ENCODE data around the gene YIF1A.
"Not testable (repeated sequence)": the region's sequence is repeated elsewhere in the genome, so short reads cannot be mapped to it uniquely, and the experiment has no call there.

YIF1A gene

GRCh38 chr11:66326261-66327111 lies 37.5 kb upstream of the YIF1A start:
- no peak for DNase-seq (ENCODE audit: low spot score)

- DNase-seq (ENCODE audit: low spot score), result no peak
These were observed 36.3 kb upstream of the YIF1A start for GRCh38 chr11:66325263-66325671.

DNA sequence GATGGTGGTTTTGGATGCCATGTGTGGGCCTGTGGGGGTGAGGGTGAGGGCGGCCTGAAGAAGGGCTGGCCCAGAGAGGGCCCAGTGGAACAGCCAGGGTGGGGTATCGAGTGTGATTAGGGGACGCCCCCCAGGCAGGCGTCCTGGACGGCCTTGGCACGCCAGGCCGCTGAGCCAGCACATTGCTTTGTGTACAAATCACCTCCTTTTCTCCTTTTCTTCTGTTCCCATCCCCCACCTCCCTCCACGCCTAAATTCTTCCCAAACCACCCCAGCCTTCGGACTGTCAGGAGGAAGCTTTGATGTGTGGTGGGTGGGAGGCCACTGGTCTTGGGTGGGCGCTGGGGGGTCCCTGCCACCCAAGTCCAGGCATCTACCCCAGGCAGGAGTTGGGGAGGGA lies 35.7 kb upstream of the YIF1A start:
- no peak for DNase-seq (ENCODE audit: low spot score)

DNA sequence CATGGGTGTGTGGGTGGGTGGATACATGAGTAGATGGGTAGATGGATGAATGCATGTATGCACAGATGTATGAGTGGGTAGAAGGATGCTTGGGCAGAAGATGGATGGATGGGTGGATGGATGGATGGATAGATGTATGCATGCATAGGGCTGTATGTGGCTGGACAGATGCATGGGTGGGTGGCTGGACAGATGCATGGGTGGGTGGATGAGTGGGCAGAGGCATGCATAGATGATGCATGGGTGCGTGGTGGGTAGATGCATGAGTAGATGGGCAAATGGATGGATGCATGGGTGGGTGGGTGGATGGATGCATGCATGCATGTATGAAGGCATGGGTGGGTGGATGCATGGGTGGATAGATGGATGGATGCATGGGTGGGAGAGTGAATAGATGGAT lies 34.7 kb upstream of the YIF1A start:
- DNase-seq (ENCODE audit: low spot score), result no peak

- no peak for DNase-seq (ENCODE audit: low spot score)
These were observed 33.9 kb upstream of the YIF1A start for GRCh38 chr11:66322732-66323427.

- no peak for DNase-seq (ENCODE audit: low spot score)
These were observed 32.7 kb upstream of the YIF1A start for GRCh38 chr11:66321606-66322005.

GRCh38 chr11:66320748-66321147 lies 31.8 kb upstream of the YIF1A start:
- not testable (repeated sequence) for DNase-seq (ENCODE audit: low spot score)

- DNase-seq (ENCODE audit: low spot score), result not testable (repeated sequence)
These were observed 31.3 kb upstream of the YIF1A start for GRCh38 chr11:66320289-66320688.

GRCh38 chr11:66318600-66318970 lies 29.6 kb upstream of the YIF1A start:
- no peak for DNase-seq (ENCODE audit: low spot score)

DNA sequence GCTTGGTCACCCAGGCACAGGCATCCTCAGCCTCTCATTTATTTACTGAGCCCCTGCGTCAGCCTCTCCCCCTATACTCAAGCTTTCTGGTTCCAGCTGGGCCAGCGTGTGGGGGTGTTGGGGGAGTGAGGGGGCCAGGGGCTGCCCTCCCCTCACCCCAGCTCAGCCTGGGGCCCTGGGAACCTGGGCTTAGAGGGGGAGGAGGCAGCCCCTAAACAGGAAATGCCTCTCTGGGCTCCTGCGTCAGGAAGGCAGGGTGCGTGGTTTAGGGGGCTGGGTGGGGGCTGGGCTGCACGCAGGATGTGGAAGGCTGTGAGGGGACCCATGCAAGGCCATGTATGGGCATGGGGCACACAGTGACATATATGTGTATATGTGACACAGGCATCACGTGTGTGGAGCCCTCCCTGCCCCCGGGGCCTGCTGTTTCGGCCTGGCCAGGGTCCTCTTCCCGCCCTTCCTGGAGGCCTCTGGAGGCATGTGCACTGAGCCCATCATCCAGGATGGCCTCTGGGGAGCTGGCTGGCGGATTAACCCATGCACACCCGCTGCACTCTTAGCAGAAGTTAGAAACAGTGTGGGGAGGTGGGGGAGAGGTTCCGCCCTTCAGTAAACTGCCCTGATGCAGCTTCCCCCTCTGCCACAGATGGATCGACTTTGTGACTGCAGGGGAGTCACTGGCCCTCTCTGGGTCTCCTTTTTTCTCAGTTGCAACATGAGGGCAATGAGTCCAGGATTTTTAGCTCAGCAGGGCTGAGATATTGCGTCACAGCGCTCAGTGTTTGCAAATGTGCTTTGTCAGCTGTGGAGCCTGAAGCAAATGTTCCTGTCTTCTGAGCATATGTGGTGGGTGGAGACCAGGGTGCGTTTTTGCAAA lies 29.0 kb upstream of the YIF1A start:
- DNase-seq (ENCODE audit: low spot score), result peak; percentile 71

- DNase-seq (ENCODE audit: low spot score), result peak; percentile 77
These were observed 28.4 kb upstream of the YIF1A start for GRCh38 chr11:66317322-66317722.

DNA sequence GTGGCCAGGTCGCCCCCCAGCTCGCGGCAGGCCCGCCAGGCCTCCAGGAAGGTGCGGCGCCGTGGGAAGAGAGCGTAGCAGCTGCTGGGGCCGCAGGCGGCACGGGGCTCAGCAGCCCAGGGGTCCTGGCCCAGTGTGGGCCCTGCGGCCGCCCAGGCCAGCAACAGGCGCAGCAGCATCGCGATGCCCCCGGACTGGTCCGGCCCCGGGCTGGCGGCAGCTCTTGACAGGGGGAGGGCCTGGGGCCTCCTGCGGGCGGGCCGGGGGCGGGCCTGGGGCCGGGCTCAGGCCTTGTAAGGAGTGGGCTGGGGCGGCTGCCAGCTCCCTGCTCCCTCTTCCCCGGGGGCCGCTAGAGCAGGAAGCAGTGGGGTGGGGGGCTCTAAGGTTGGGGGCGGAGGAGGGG lies 27.9 kb upstream of the YIF1A start, which contains the start of gene CD248:
TSS of gene CD248 (minus strand) at position 196 of the 403 bp plus-strand sequence. CDS start at position 179, 17 bp downstream.
- DNase-seq (ENCODE audit: low spot score), result no peak

DNA sequence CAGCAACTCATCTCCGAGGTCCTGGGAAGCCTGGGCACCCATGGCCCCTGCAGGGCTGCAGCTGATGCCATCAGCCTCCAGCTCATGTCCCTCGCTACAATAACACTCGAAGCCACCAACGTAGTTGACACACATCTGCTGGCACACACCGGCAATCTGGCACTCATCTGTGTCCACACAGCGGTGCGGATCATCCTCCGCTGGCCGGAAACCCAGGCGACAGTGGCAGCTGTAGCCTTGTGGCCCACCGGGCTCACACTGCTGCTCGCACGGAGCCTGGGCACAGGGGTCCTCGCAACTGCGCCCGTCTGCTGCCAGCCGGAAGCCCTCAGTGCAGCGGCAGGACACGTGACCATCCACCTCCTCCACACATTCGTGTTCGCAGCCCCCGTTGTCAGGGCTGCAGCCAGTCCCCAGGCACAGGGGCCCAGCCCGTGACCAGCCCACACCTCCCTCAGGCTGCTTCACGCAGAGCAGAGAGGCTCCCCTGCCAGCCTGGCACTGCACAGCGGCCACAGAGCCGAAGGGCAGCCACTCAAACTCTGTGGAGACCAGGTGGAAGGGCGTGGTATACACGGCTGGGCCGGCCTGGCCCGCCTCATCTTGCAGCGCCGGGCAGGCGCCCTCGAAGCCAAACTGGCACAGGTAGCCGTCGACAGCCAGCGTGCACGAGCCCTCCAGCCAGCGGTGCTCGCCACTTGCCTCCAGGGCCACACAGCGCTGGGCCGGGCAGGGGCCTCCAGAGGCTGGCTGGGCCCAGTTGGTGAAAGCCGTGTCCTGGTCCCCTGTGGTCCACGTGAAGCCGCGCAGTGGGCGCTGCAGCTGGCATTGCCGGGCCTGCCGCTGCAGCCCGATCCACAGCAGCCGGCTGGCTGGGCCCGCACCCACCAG lies 27.2 kb upstream of the YIF1A start:
- no peak for DNase-seq (ENCODE audit: low spot score)

DNA sequence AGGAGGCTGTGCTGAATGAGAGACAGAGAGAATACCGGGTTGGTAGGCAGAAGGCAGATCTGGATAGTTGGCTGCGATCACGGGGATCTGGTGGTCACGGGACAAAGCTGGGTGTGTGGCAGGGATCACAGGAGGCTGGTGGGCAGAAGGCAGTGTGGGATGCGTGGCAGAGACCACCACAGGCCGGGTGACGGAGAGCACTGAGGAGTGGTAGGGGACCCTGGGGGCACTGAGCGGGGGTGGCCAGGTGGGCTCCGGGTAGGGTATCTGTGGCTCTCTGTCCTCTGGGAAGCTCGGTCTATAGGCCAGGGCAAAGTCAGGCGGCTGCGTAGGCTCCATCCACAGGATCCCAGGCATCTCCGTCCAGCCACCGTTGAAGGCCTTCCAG lies 26.5 kb upstream of the YIF1A start:
- no peak for DNase-seq (ENCODE audit: low spot score)

DNA sequence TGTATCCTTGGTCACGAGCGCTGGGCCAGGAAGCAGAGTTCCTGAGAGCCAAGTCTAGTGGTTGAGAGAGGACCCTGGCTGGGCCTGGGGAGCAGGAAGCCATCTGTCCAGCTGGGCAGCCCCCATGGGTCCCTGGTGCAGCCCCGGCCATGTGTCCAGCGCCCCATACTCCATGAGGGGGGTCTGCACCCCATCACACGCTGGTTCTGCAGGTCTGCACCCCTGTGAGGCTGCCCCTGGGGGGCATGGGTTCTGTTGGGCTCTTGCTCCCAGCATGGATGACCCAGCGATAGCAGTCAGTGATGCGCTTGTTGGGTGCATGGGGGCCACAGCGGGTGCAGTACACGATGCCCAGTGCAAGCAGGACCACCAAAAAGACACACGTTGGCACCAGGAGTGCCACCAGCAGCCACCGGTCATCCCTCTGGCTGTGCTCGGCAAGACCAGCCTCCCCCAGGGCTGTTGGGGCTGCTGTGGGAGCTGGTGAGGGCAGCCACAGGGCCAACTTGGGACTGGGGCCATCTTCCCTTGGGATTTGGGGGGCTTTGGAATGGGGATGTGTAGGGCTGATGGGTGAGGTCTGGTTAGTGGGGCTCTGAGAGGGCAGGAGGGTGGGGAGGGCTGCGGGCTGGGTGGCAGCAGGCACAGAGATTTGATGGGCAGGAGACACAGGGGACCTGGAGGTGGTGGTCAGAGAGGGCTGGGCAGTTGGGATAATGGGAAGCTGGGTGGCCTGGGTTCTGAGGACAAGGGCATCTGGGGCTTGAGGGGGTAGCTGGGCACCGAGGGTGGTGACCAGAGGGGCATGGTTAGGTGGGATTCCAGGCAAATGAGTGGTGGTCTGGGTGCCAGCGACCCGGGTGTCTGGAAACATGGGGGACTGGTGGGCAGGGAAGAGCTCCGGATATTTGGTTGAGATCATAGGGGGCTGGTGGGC lies 25.9 kb upstream of the YIF1A start:
- DNase-seq (ENCODE audit: low spot score), result no peak

- no peak for DNase-seq (ENCODE audit: low spot score)
These were observed 25.2 kb upstream of the YIF1A start for GRCh38 chr11:66314186-66314501.

DNA sequence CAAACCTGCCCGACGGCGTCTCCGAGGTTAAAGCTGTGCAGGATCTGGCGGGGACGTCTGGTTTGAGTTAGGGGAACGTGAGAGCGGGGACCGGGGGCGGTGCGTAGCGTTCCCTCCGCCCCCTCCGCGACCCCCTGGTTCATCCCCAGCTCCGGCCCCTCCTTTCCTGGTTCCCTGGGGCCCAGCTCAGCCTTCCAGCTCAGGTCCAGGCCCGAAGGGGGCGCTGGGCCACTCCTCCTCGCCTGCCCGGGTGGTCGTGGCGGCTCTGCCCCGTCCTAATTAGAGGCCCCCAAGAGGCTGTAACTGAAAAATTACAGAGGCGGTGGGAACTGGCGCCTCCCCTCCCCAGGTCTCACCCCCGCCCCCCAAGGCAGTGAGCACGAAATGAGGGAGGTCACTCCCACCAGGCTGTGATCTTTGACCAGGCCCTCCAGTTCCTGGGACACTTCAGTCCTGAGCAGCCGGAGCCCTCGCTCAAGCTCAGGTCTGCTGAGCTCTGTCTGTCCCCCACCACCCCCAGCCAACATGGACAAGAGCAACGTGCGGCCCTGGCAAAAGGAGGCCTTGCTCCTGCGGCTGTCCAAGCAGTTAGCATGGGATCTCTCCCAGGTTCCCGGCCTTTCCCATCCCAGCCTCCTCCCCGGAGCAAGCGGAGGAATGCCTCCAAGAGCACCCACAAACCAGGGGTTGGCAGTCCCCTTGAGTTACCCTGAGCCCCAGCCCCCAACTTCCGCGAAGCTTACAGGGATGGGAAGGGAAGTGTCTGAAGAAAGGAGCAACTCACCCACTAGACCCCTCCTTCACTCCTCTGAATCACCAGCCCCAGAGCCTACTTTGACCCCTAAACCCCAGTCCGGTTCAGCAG lies 24.6 kb upstream of the YIF1A start:
- no peak for DNase-seq (ENCODE audit: low spot score)

GRCh38 chr11:66312549-66313320 lies 23.8 kb upstream of the YIF1A start:
- DNase-seq (ENCODE audit: low spot score), result peak; percentile 97
